NCI-H1930 (cell line): ENCODE results near the gene ASCL1.
A peak's percentile ranks its signal among the peaks of the same experiment; 100 is the strongest.

Source experiments
- DNase-seq, 2 experiments: peaks; one replicate each; lab custom pipeline; 2025; lab: John Stamatoyannopoulos, UW

ASCL1 gene

DNA sequence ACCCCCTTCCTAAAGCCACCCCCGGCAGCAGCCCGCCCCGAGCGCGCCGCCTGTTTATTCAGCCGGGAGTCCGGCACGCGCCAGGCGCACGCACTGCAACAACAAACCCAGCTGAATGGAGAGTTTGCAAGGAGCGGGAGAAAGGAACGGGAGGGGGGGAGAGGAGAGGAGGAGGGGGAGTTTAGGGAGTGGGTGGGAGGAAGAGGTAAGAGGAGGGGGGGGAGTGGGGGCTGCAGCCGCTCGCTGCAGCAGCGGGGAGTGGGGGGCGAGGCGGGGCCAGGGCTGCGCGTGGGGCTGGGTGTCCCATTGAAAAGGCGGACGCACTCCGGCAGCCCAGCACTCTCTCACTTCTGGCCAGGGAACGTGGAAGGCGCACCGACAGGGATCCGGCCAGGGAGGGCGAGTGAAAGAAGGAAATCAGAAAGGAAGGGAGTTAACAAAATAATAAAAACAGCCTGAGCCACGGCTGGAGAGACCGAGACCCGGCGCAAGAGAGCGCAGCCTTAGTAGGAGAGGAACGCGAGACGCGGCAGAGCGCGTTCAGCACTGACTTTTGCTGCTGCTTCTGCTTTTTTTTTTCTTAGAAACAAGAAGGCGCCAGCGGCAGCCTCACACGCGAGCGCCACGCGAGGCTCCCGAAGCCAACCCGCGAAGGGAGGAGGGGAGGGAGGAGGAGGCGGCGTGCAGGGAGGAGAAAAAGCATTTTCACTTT lies at the start of gene ASCL1:
TSS of gene ASCL1 (plus strand) at position 336 of the 712 bp plus-strand sequence. CDS start 571 bp downstream, outside the sequence.
- DNase-seq: peak; percentile 86 to 90

DNA sequence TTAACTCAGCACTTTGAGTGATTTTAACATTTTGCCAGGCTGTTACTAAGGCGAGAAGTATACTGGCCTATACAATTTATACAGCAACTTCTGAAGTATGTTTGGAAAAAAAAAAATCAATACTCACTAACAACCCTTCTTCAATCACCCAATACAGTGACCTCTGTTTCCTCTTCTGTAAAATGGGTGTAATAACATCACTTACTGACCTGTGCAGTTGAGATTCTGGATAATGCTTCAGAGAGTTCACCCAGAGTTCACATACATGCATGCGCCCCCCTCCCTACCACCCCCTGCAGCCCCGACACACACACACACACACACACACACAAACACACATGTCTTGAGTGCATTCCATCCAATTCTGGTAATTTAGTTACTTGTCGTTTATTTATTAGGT lies 49.6 kb upstream of the ASCL1 start:
- DNase-seq: no peak

DNA sequence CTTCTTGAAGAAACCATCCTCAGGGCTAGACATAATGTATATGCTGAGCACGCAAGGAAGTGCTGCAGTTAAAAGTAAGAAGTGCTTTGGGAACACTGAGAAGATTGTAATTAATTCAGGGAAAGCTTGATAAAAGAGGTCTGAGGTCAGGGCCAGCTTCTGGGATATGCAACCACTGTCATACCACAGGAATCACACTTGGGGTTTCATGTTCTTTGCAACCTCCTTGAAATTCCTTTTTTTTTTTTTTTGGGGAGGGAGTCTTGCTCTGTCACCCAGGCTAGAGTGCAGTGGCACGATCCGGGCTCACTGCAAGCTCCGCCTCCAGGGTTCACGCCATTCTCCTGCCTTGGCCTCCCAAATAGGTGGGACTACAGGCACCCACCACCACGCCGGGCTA lies 47.3 kb upstream of the ASCL1 start:
- no peak for DNase-seq

GRCh38 chr12:102910792-102911191 lies 46.7 kb upstream of the ASCL1 start:
- DNase-seq: no peak

DNA sequence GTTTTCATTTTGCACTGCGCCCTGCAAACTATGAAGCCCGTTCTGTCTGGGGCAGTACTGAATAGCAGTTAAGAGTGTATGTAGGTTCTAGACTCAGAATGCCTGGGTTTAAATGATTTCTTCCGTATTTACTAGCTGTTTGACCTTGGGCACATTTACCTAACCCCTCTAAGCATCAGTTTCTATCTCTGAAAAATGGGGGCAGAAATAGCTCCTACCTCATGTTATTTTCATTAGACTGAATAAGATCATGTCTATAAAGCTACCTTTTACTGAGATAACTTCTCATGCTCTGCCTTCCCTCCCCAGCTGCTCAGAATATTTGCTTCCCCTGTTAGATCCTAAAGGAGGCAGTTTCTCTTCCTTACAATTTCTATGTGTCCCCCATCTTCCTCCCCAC lies 46.2 kb upstream of the ASCL1 start:
- DNase-seq: no peak

- DNase-seq: no peak
Measured at GRCh38 chr12:102912258-102912657, 45.2 kb upstream of the ASCL1 start.

- no peak for DNase-seq
Measured at GRCh38 chr12:102913453-102914226, 43.8 kb upstream of the ASCL1 start.

- DNase-seq: no peak
Measured at GRCh38 chr12:102916252-102917025, 41.0 kb upstream of the ASCL1 start.

- no peak for DNase-seq
Measured at GRCh38 chr12:102917026-102917787, 40.3 kb upstream of the ASCL1 start, which contains the start of gene PAH. Gene PAH, minus strand, starts transcription at chr12:102917244. Its CDS starts 114 bp downstream, at chr12:102917130.

DNA sequence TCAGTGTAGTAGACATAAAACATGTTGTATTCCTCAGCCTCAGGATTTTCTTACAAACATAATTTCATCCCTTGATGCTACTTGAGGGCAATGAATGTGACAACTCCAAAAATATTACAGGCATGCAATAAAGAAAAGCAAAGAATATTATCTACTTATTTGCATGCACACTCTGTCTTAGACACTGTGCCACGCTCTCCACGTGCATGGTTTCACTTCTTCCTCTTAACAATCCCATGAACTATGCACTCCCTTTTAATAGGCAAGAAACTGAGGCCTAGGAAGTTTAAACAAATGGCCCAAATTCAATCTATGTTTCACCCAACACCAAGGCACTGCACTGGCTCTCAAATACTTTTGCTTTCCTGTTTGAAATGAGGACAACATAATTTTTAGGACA lies 38.6 kb upstream of the ASCL1 start:
- no peak for DNase-seq

- no peak for DNase-seq
Measured at GRCh38 chr12:102920271-102920670, 37.2 kb upstream of the ASCL1 start.

DNA sequence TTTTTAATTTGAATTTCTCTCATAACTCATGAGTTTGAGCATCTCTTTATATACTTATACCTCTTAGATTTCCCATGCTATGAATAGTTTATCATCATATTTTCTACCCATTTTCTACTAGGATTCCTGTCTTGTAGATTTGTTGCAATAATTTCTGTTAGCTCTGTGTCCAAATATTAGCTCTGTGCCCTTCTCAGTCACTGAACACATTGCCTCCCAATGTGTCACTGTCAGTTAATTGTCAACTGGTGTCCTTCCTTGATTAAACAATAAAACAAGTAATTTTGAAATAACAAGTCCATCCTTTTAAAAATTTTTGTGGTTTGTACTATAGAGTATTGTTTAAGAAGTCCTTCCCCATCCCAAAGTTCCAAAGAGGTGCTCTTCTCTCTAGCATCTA lies 36.2 kb upstream of the ASCL1 start:
- no peak for DNase-seq

DNA sequence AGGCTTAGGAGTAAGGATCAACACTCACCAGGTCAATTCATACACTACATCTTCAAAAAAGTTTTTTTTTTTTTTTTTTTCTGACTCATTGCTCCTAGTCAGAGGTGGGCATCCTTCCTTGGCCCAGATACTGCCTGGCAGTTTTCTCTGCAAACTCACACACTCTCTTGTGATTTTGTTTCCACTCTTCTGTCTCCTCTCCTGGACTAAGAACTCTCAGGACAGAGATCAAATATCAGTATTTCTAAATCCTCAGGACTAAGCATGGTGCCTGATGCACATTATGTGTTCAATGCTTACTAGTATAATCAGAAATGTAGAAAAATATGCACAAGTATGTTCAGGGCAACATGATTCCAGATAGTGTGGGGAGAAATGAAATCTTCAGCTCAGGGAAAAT lies 30.3 kb upstream of the ASCL1 start:
- no peak for DNase-seq

GRCh38 chr12:102933168-102933567 lies 24.3 kb upstream of the ASCL1 start:
- no peak for DNase-seq

GRCh38 chr12:102939059-102939458 lies 18.4 kb upstream of the ASCL1 start:
- DNase-seq: no peak

GRCh38 chr12:102939670-102940222 lies 17.7 kb upstream of the ASCL1 start:
- no peak for DNase-seq

DNA sequence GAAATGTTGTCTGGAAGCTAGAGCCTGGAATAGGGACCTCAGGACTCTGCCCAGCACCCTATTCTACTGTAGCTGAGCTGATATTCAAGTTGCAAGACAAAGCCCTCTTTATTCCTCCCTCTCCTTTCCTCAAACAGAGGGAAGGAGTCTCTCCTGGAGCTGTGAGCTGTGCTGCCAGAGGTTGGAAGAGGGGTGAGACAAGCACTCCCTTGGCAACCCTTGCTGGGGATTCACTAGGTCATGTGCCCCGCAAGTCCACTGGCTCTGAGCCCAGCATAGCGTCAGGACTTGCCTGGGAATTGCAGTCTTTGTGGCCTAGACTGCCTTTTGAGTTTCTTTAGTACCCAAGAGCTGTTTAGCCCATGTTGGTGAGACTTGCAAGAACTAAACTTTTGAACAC lies 11.4 kb upstream of the ASCL1 start:
- DNase-seq: no peak

DNA sequence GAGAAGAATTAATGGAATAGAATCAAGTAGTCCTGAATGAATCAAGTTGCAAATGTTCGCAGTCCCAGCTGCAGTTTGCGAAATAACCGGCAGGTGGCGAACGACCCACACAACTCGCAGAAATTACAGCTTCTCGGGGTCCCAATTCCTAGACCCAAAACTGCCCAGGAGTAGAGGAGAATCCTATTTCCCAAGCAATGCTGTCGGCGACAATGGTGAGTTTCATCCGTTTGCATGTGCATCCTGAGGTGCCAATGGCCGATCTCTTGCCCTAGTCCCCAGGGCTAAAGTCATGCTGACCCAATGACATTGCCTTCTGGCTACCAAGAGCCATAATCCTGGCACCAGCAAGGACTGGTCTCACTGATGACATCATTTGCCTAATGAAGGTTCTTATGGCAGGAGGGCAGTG lies 8.5 kb upstream of the ASCL1 start:
- DNase-seq: peak; percentile 30 to 70

- peak in 1 of 2 experiments; percentile 52 for DNase-seq
Measured at GRCh38 chr12:102950107-102950949, 7.1 kb upstream of the ASCL1 start.

- no peak for DNase-seq
Measured at GRCh38 chr12:102950950-102951619, 6.4 kb upstream of the ASCL1 start.
